HG03135 (cell line): Measurements from ENCODE around the gene KRTAP5-1.

Source experiments
- ATAC-seq: cut with Tn5 transposase; IDR thresholded peaks from one replicate; pipeline ENCODE4 v1.9.1; 2021; ENCODE audit warnings: mild to moderate bottlenecking, moderate library complexity; ENCODE audit not compliant: unreplicated experiment

Gene KRTAP5-1

DNA sequence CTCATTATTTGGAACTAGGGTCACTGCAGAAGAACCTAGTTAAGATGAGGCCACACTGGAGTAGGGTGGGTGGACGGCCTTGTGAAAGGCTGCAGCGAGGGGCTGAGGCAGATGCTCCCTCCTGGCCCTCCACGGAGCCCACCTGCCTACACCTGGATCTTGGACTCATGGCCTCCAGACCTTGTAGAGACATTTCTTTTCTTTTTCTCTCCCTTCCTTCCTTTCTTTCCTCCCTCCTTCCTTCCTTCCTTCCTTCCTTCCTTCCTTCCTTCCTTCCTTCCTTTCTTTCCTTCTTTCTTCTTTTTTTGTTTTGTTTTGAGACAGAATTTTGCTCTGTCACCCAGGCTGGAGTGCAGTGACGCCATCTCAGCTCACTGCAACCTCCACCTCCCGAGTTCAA is 39.7 kb downstream of the KRTAP5-1 start:
- ATAC-seq, result no peak

DNA sequence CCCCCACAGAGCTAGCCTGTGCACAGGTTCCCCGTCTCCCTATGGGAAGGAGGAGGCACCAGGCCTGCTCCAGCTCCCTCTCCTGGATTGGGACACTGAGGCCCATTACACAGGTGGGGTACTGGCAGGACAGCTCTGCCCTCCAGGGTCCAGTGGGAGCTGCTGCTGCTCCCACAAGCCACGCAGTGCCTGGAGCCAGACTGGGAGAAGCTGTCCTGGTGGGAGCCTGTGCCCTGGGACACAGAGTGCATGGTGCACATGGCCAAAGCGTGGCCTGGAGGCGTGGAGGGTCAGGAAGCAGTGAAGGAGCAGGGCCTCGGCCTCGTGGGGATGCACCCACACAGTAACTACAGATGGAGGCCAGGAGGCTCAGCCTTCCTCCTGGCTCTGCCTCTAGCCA is 40.5 kb downstream of the KRTAP5-1 start:
- no peak for ATAC-seq

DNA sequence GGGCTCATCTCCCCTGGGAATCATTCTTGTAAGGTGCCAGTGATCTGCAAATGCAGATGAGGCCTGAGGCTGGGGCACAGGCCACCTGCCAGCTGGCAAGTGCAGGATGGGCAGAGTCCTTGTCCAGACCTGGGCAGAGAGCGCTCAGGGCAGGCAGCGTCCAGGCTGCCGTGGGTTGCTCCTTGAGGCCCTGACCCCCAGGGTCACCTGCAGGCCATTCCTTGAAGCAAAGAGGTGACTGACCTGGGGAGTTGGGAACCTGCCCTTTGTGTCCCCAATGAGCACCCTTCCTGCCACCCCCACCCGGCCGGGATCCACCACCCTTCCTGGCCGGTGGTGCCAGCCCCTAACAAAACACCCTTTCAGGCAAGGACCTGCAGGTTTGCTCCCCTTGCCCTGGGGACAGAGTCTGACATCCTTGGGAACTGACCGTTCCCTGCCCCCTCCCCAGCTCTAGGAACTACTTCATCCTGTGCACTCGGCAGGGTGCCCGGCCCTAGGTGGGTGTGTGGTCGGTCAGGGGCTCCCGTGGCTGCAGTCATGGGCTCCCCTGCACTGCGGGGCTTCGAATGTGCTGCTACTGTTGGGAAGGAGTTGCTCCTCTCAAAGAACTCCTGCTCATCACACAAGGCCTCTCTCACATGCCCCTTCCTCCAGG is 41.3 kb downstream of the KRTAP5-1 start:
- no peak for ATAC-seq

DNA sequence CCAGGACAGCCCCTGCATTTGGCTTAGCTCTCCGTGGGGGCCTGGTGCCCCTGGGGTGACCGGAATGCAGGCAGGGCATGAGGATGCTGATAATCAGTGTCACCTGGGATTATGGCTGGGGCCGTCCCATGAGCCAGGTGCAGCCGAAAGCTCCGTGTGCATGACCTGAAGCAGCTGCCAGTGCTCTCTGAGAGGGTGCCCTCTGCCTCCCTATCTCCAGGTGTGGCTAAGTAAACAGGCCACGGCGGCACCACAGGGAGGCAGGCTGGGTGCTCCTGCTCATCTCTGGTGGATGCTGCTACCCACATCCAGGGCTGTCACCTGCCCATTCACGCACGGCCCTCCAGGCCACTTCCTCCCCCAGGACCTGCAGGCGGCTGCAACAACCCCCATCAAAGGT is 42.8 kb downstream of the KRTAP5-1 start:
- no peak for ATAC-seq

DNA sequence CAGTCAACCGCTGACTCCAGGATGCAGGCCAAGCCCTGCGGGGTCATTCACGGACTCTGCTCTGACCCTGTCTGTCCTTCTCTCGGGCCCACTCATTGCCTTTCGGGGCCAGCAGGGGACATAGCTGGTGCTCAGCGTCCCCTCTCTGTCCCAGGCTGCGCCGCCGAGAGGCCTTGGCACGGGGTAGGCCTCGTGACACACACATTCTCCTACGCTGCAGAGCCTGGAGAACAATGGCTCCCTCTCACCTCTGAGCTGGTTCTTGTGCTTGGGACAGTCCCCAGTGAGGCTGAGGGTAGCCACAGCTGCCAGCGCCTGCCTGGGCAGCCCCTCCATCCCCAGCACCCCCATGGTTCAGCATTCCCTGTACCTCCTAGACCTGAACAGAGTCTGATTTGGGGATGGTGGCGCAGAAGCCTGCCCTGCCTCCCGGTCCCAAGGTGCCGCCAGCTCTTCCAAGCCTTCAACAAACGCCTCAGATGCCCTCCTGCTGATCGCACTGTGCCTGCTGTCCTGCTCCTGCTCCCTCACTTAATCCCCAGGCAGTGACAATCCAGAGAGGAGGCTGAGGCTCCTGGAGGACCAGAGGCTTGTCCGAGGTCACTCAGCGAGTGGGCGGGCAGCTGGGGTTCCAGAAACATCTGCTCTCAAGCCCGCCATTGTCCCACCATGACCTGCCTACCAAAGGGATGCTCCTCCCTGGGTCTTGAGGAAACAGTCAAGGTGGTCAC is 43.4 kb downstream of the KRTAP5-1 start:
- ATAC-seq, result no peak

DNA sequence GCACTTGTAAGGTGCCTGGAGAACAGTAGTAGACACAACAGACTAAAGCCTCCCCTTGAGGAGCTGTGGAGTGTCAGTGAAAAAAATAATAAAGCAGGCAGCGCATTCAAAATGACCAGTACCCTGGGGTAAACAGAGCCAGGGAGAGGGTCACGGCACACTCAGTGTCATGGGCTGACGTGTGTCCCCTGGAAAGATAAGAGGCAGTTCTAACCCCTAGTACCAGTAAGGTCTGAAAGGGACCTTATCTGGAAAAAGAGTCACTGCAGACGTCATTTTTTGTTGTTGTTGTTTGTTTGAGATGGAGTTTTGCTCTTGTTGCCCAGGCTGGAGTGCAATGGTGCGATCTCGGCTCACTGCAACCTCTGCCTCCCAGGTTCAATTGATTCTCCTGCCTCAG is 45.0 kb downstream of the KRTAP5-1 start:
- no peak for ATAC-seq

DNA sequence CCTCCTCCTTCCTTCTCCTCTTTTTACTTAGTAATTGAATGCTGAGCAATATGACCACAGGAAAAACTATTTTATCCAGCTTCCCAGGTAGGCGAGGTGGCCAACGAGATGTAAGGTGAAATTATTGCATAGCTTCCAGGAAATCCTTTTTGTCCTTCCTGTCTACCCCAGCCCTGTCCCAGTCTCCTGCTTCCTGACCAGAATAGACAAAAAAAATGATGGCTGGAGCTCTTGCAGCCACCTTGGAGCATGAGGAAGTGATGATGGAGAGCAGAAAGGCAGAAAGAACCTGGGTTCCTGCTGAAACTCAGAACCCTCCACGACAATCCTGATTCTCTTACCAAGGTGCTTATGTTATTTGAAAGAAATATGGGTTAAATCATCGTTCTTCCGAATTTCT is 46.9 kb downstream of the KRTAP5-1 start:
- ATAC-seq, result no peak

DNA sequence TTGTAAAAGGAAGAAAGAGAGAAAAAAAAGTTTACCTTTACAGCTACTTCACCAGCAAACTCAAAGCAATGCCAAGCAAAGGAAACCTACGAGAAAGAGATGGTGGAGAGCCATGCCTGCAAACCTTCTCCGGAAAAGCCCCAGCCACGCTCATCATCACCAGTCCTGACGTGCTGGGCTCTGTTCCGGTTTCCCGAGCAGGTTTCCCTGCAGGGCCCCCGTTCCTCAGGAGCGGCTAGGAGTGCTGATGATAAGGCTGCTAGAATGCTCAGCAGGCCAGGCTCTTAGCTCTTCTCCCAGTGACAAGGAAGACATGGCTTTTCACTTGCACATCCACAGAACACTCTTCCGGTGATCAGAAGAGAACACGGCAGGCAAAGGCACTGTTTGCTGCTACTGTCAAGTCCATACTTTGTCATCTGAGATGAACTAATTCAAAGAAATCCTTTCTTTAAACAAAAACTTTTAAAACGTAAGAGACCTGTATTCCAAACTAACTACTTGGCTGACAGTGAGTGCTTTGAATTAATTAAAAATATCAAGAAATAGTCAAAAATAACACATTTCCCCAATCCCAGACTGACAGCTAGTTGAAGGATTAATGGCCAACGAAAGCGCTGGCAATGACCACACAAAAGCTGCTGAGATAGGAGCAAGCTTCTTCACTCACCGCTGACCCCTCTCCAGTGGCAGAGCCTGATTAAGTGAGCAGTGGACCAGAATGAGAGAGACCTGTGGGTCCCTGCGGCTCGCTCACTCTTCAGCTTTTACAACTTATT is 48.8 kb downstream of the KRTAP5-1 start:
- no peak for ATAC-seq

DNA sequence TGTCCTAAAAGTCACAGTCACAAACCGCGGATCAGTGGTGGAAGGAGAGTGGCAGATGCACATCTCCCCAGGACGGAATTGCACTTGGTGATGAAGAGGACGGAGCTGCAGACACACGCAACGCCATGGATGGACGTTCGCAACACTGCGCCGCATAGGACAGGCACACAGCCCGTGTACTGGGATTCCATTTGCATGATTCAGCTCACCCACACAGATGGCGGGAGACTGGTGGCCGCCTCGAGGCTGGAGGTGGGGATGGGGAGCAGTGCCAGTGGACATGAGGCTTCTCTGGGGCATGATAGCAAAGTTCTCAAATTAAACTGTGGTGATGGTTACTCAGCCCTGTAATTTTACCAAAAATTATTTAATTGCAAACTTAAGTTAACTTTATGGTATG is 50.4 kb downstream of the KRTAP5-1 start:
- no peak for ATAC-seq
